Liver (tissue), 9 donors: ENCODE data around the gene FSD1. TPM values are rescaled to one million over a fixed set of nuclear protein-coding genes. Genes with fewer than 3 reads are reported as not detected.

ENCODE experiments used
- DNase-seq: peaks from one replicate; pipeline ENCODE4 v3.0.0-alpha.2; 2017; ENCODE audit warnings: low spot score
- H3K27ac ChIP-seq, 2 donors: one replicate each; pipeline ENCODE4 v1.7.0; 2013; ENCODE audit warnings: inconsistent platforms in 2 of 2, low read length in 2 of 2, control low read depth in 1 of 2, low read depth in 1 of 2, mild to moderate bottlenecking in 1 of 2
- H3K27me3 ChIP-seq, 4 donors: one replicate each; pipeline versions ENCODE4 v1.6.1 to v1.7.0; 2013; ENCODE audit warnings: low read length in 3 of 4, inconsistent platforms in 1 of 4, mild to moderate bottlenecking in 1 of 4, moderate library complexity in 1 of 4; ENCODE audit not compliant: control insufficient read depth in 4 of 4, insufficient read depth in 4 of 4
- H3K36me3 ChIP-seq, 4 donors: one replicate each; pipeline versions ENCODE4 v1.6.1 to v1.7.0; 2013; ENCODE audit warnings: low read length in 3 of 4, mild to moderate bottlenecking in 3 of 4, low read depth in 1 of 4, moderate library complexity in 1 of 4; ENCODE audit not compliant: control insufficient read depth in 4 of 4, insufficient read depth in 3 of 4
- H3K4me1 ChIP-seq, 4 donors: one replicate each; pipeline versions ENCODE4 v1.6.1 to v1.7.0; 2013; ENCODE audit warnings: low read length in 3 of 4, mild to moderate bottlenecking in 3 of 4, moderate library complexity in 1 of 4; ENCODE audit not compliant: control insufficient read depth in 4 of 4, insufficient read depth in 4 of 4
- H3K4me3 ChIP-seq, 3 donors: one replicate each; pipeline versions ENCODE4 v1.6.1 to v1.7.0; 2013; ENCODE audit warnings: low read length in 3 of 3, control low read depth in 1 of 3, low read depth in 1 of 3, mild to moderate bottlenecking in 1 of 3
- H3K9ac ChIP-seq, 2 donors: one replicate each; pipeline ENCODE4 v1.7.0; 2013; ENCODE audit warnings: low read length in 2 of 2, mild to moderate bottlenecking in 2 of 2, moderate library complexity in 2 of 2, control low read depth in 1 of 2, low read depth in 1 of 2
- H3K9me3 ChIP-seq, 4 donors: one replicate each; pipeline versions ENCODE4 v1.6.1 to v1.7.0; 2013; ENCODE audit warnings: low read length in 3 of 4; ENCODE audit not compliant: control insufficient read depth in 4 of 4
- ATF3 ChIP-seq: IDR thresholded peaks from 2 replicates; pipeline ENCODE4 v1.6.1; 2016; ENCODE audit warnings: antibody characterized with exemption
- EGR1 ChIP-seq, 2 donors: IDR thresholded peaks; 2 replicates each; pipeline ENCODE4 v1.6.1; 2016 to 2018; ENCODE audit warnings: antibody characterized with exemption in 2 of 2, low read depth in 2 of 2
- FOXA1 ChIP-seq: IDR thresholded peaks from 2 replicates; pipeline ENCODE4 v1.6.1; 2016; ENCODE audit warnings: antibody characterized with exemption
- FOXA2 ChIP-seq: IDR thresholded peaks from 2 replicates; pipeline ENCODE4 v1.6.1; 2016; ENCODE audit warnings: antibody characterized with exemption
- GABPA ChIP-seq, 2 donors: IDR thresholded peaks in 1 of 2; conservative IDR thresholded peaks in 1 of 2; 2 replicates each; pipeline ENCODE4 v1.6.1; 2016; ENCODE audit warnings: antibody characterized with exemption in 2 of 2, mild to moderate bottlenecking in 1 of 2, moderate library complexity in 1 of 2
- HNF4A ChIP-seq, 2 donors: conservative IDR thresholded peaks; 2 replicates each; pipeline ENCODE4 v1.6.1; 2016; ENCODE audit warnings: antibody characterized with exemption in 2 of 2, mild to moderate bottlenecking in 2 of 2
- HNF4G ChIP-seq: IDR thresholded peaks from 2 replicates; pipeline ENCODE4 v1.6.1; 2016; ENCODE audit warnings: antibody characterized with exemption
- JUND ChIP-seq, 2 donors: IDR thresholded peaks; 2 replicates each; pipeline ENCODE4 v1.6.1; 2016; ENCODE audit warnings: antibody characterized with exemption in 2 of 2
- NR2F2 ChIP-seq: IDR thresholded peaks from 2 replicates; pipeline ENCODE4 v1.6.1; 2016; ENCODE audit warnings: antibody characterized with exemption
- RAD21 ChIP-seq, 2 donors: IDR thresholded peaks; 2 replicates each; pipeline ENCODE4 v1.6.1; 2016; ENCODE audit warnings: antibody characterized with exemption in 2 of 2, mild to moderate bottlenecking in 2 of 2
- RXRA ChIP-seq, 2 donors: IDR thresholded peaks; 2 replicates each; pipeline ENCODE4 v1.6.1; 2017 to 2018; ENCODE audit warnings: antibody characterized with exemption in 2 of 2, mild to moderate bottlenecking in 1 of 2
- SP1 ChIP-seq: IDR thresholded peaks from 2 replicates; pipeline ENCODE4 v1.6.1; 2018; ENCODE audit warnings: antibody characterized with exemption, mild to moderate bottlenecking
- TAF1 ChIP-seq: conservative IDR thresholded peaks from 2 replicates; pipeline ENCODE4 v1.6.1; 2016; ENCODE audit warnings: antibody characterized with exemption, mild to moderate bottlenecking
- YY1 ChIP-seq: IDR thresholded peaks from 2 replicates; pipeline ENCODE4 v1.6.1; 2016; ENCODE audit warnings: antibody characterized with exemption, mild to moderate bottlenecking
- WGBS: extraction: QIAGEN DNeasy Blood & Tissue Kit; methylation state at CpG from one replicate; pipeline ENCODE4 v1.1.7; 2013; 5-methylcytosine and 5-hydroxymethylcytosine counted together
- polyA plus RNA-seq, 2 donors: library from polyadenylated mRNA; stranded (reverse) in 1 of 2; unstranded in 1 of 2; fragments of 200-250 nt in 1 of 2; fragments of >200 nt in 1 of 2; fragmentation: Nextera tagmentation in 1 of 2; extraction: Ambion mirVana in 1 of 2; gene quantifications; one replicate each; pipeline versions ENCODE4 v1.2.1 to v1.2.3, GENCODE V29; 2013 to 2015
- total RNA-seq, 2 donors: library from RNA; depleted of rRNA; stranded (reverse); fragments of >200 nt; gene quantifications; one replicate each; pipeline ENCODE4 v1.2.3, GENCODE V29; 2014
- TF ChIP-seq, protein P1 (sequence below): IDR thresholded peaks from 2 replicates; pipeline ENCODE4 v1.6.1; 2016; ENCODE audit warnings: antibody characterized with exemption
- TF ChIP-seq, protein P2 (sequence below): IDR thresholded peaks from 2 replicates; pipeline ENCODE4 v1.6.1; 2016; ENCODE audit warnings: antibody characterized with exemption
- TF ChIP-seq, protein P3 (sequence below): fragments of 150-350 bp; IDR thresholded peaks from 2 replicates; pipeline ENCODE4 v1.5.1; 2017; ENCODE audit warnings: improper control_type of control experiment, low read depth, low read length; ENCODE audit not compliant: missing input control
- TF ChIP-seq, protein P4 (sequence below): IDR thresholded peaks from 2 replicates; pipeline ENCODE4 v1.6.1; 2016; ENCODE audit warnings: antibody characterized with exemption, mild to moderate bottlenecking
- donor health status: healthy.
- donor health status: healthy.
- donor health status: healthy.
- donor health status: healthy.
- donor health status: healthy.

FSD1 gene
- total and polyA plus RNA-seq, 4 donors = 0.05 to 0.92 (median 0.19) TPM; not detected in 1

DNA sequence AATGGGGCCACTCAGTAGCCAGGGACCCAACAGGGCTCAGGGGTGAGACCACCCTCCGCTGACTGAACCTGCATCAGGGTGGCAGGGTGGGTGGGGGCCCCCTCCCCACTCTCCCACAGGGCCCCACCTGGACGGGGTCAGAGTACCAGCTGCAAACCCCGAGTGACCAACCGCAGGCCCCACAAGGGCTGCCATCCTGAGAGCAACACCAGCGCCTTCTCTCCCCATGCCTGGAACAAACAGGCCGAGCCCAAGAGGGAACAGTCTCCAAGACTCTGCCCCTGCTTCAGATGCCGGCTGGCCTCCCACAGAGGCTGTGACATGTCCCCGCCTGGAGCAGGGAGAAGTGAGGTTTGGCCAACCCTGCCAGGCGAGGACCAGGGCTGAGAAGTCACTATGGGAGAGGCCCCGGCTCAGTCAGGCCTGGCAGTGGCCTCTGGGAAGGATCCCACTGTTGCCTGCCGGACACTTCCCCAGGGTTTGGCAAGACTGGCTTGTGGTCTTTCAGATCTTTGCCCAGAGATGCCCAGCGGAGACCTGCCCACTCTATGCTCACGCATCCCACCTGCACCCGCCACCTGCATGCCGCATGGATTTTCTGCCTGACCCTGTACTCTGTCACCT is 66.1 kb downstream of the FSD1 start:
- Histone ChIP-seq H3K27ac (no peak overlapping the region), H3K4me1 (peaks cover 24 to 72% (median 47%) of the 10 kb centered on the region in 4 donors), H3K9me3 (no peaks in the 10 kb centered on the region), H3K4me3 (no peak overlapping the region), H3K36me3 (peaks cover 0 to 12% (median 9%) of the 10 kb centered on the region in 4 donors), H3K9ac (no peak overlapping the region), H3K27me3 (no peaks in the 10 kb centered on the region)
- WGBS = 92% methylated on average over 15 of the region's 15 CpGs
- DNase-seq = no peak
- no peak for TF ChIP-seq RXRA (IDR thresholded peaks at IDR 0.05)
- no peak for TF ChIP-seq HNF4G
- no peak for TF ChIP-seq FOXA1
- TF ChIP-seq, protein P1, sequence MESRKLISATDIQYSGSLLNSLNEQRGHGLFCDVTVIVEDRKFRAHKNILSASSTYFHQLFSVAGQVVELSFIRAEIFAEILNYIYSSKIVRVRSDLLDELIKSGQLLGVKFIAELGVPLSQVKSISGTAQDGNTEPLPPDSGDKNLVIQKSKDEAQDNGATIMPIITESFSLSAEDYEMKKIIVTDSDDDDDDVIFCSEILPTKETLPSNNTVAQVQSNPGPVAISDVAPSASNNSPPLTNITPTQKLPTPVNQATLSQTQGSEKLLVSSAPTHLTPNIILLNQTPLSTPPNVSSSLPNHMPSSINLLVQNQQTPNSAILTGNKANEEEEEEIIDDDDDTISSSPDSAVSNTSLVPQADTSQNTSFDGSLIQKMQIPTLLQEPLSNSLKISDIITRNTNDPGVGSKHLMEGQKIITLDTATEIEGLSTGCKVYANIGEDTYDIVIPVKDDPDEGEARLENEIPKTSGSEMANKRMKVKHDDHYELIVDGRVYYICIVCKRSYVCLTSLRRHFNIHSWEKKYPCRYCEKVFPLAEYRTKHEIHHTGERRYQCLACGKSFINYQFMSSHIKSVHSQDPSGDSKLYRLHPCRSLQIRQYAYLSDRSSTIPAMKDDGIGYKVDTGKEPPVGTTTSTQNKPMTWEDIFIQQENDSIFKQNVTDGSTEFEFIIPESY = no peak
- TF ChIP-seq NR2F2 = no peak
- TF ChIP-seq EGR1 (IDR thresholded peaks at IDR 0.05; ENCODE audit: low read depth in 2 of 2) = no peak
- TF ChIP-seq, protein P2, sequence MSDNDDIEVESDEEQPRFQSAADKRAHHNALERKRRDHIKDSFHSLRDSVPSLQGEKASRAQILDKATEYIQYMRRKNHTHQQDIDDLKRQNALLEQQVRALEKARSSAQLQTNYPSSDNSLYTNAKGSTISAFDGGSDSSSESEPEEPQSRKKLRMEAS = no peak
- no peak for TF ChIP-seq SP1
- TF ChIP-seq, protein P3, sequence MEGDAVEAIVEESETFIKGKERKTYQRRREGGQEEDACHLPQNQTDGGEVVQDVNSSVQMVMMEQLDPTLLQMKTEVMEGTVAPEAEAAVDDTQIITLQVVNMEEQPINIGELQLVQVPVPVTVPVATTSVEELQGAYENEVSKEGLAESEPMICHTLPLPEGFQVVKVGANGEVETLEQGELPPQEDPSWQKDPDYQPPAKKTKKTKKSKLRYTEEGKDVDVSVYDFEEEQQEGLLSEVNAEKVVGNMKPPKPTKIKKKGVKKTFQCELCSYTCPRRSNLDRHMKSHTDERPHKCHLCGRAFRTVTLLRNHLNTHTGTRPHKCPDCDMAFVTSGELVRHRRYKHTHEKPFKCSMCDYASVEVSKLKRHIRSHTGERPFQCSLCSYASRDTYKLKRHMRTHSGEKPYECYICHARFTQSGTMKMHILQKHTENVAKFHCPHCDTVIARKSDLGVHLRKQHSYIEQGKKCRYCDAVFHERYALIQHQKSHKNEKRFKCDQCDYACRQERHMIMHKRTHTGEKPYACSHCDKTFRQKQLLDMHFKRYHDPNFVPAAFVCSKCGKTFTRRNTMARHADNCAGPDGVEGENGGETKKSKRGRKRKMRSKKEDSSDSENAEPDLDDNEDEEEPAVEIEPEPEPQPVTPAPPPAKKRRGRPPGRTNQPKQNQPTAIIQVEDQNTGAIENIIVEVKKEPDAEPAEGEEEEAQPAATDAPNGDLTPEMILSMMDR = no peak
- no peak for TF ChIP-seq YY1
- TF ChIP-seq ATF3 = no peak
- no peak for TF ChIP-seq RAD21 (IDR thresholded peaks at IDR 0.05)
- TF ChIP-seq, protein P4, sequence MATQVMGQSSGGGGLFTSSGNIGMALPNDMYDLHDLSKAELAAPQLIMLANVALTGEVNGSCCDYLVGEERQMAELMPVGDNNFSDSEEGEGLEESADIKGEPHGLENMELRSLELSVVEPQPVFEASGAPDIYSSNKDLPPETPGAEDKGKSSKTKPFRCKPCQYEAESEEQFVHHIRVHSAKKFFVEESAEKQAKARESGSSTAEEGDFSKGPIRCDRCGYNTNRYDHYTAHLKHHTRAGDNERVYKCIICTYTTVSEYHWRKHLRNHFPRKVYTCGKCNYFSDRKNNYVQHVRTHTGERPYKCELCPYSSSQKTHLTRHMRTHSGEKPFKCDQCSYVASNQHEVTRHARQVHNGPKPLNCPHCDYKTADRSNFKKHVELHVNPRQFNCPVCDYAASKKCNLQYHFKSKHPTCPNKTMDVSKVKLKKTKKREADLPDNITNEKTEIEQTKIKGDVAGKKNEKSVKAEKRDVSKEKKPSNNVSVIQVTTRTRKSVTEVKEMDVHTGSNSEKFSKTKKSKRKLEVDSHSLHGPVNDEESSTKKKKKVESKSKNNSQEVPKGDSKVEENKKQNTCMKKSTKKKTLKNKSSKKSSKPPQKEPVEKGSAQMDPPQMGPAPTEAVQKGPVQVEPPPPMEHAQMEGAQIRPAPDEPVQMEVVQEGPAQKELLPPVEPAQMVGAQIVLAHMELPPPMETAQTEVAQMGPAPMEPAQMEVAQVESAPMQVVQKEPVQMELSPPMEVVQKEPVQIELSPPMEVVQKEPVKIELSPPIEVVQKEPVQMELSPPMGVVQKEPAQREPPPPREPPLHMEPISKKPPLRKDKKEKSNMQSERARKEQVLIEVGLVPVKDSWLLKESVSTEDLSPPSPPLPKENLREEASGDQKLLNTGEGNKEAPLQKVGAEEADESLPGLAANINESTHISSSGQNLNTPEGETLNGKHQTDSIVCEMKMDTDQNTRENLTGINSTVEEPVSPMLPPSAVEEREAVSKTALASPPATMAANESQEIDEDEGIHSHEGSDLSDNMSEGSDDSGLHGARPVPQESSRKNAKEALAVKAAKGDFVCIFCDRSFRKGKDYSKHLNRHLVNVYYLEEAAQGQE = no peak
- TF ChIP-seq GABPA (IDR thresholded peaks at IDR 0.05 in 1 of 2, conservative IDR thresholded peaks at IDR 0.05 in 1 of 2) = no peak
- no peak for TF ChIP-seq TAF1
- TF ChIP-seq FOXA2 = no peak
- no peak for TF ChIP-seq HNF4A (conservative IDR thresholded peaks at IDR 0.05)
- no peak for TF ChIP-seq JUND (IDR thresholded peaks at IDR 0.05)
